SK-N-SH treated with all-trans-retinoic acid at 6 μM for 48 hours (cell line): Measurements from ENCODE around the gene CDH4.

Source experiments
- ATAC-seq: fragments of 200-7000 bp; cut with Tn5 transposase; 3 replicates; pipeline ENCODE4 v1.9.1; 2020; ENCODE audit warnings: mild to moderate bottlenecking, moderate library complexity
- BACH2 ChIP-seq: fragments of 250-450 bp; sonication (Bioruptor Pico); IDR thresholded peaks from 2 replicates; pipeline ENCODE4 v1.9.0; 2021; ENCODE audit warnings: mild to moderate bottlenecking, borderline replicate concordance
- CSDC2 ChIP-seq: fragments of 250-450 bp; sonication (Bioruptor Pico); IDR thresholded peaks from 2 replicates; pipeline ENCODE4 v1.5.0; 2020; ENCODE audit warnings: mild to moderate bottlenecking, moderate library complexity
- ESRRG ChIP-seq: fragments of 250-450 bp; sonication (Bioruptor Pico); IDR thresholded peaks from 2 replicates; pipeline ENCODE4 v1.6.1; 2021; ENCODE audit warnings: mild to moderate bottlenecking
- ISL1 ChIP-seq: fragments of 250-450 bp; sonication (Bioruptor Pico); IDR thresholded peaks from 2 replicates; pipeline ENCODE4 v2.1.2; 2022; ENCODE audit warnings: mild to moderate bottlenecking, moderate library complexity
- OSR1 ChIP-seq: fragments of 250-450 bp; sonication (Bioruptor Pico); IDR thresholded peaks from 2 replicates; pipeline ENCODE4 v1.8.0; 2022; ENCODE audit warnings: moderate library complexity, mild to moderate bottlenecking, inconsistent platforms
- PPARA ChIP-seq: fragments of 250-450 bp; sonication (Bioruptor Pico); IDR thresholded peaks from 2 replicates; pipeline ENCODE4 v1.5.0; 2020; ENCODE audit warnings: mild to moderate bottlenecking, borderline replicate concordance
- RARB ChIP-seq: fragments of 250-450 bp; sonication (Bioruptor Pico); IDR thresholded peaks from 2 replicates; pipeline ENCODE4 v1.8.0; 2021; ENCODE audit warnings: mild to moderate bottlenecking, moderate library complexity
- SNAI2 ChIP-seq: fragments of 250-450 bp; sonication (Bioruptor Pico); IDR thresholded peaks from 2 replicates; pipeline ENCODE4 v1.5.0; 2020; ENCODE audit warnings: mild to moderate bottlenecking, moderate library complexity
- TCF4 ChIP-seq: fragments of 250-450 bp; sonication (Bioruptor Pico); IDR thresholded peaks from 2 replicates; pipeline ENCODE4 v1.8.0; 2021; ENCODE audit warnings: mild to moderate bottlenecking, moderate library complexity, borderline replicate concordance
- TOX ChIP-seq: fragments of 250-450 bp; sonication (Bioruptor Pico); IDR thresholded peaks from 2 replicates; pipeline ENCODE4 v1.8.0; 2021; ENCODE audit warnings: mild to moderate bottlenecking, moderate library complexity, borderline replicate concordance
- ZC3H10 ChIP-seq: fragments of 250-450 bp; sonication (Bioruptor Pico); IDR thresholded peaks from 2 replicates; pipeline ENCODE4 v1.5.1; 2021; ENCODE audit warnings: mild to moderate bottlenecking, moderate library complexity
- ZFP30 ChIP-seq: fragments of 450-650 bp; formaldehyde crosslinking; IDR thresholded peaks from 2 replicates; pipeline ENCODE4 v1.5.0; 2022; ENCODE audit warnings: mild to moderate bottlenecking, moderate library complexity
- ZNF565 ChIP-seq: fragments of 450-650 bp; formaldehyde crosslinking; conservative IDR thresholded peaks from 2 replicates; pipeline ENCODE4 v1.5.0; 2020; ENCODE audit warnings: low read depth, mild to moderate bottlenecking, moderate library complexity
- ZNF70 ChIP-seq: fragments of 450-650 bp; formaldehyde crosslinking; IDR thresholded peaks from 2 replicates; pipeline ENCODE4 v1.5.0; 2020; ENCODE audit warnings: mild to moderate bottlenecking, moderate library complexity
- ZNF8 ChIP-seq: fragments of 450-650 bp; formaldehyde crosslinking; IDR thresholded peaks from 2 replicates; pipeline ENCODE4 v1.5.0; 2020; ENCODE audit warnings: mild to moderate bottlenecking, moderate library complexity
- TF ChIP-seq, protein P1 (sequence below): fragments of 250-450 bp; sonication (Bioruptor Pico); IDR thresholded peaks from 2 replicates; pipeline ENCODE4 v1.5.1; 2020; ENCODE audit warnings: low read depth, mild to moderate bottlenecking, moderate library complexity
- TF ChIP-seq, protein P2 (sequence below): fragments of 250-450 bp; sonication (Bioruptor Pico); IDR thresholded peaks from 2 replicates; pipeline ENCODE4 v1.8.0; 2020; ENCODE audit warnings: mild to moderate bottlenecking, moderate library complexity, borderline replicate concordance
- TF ChIP-seq, protein P3 (sequence below): fragments of 250-450 bp; sonication (Bioruptor Pico); IDR thresholded peaks from 2 replicates; pipeline ENCODE4 v1.5.1; 2021; ENCODE audit warnings: mild to moderate bottlenecking, moderate library complexity
- TF ChIP-seq, protein P4 (sequence below): fragments of 250-450 bp; sonication (Bioruptor Pico); IDR thresholded peaks from 2 replicates; pipeline ENCODE4 v1.8.0; 2021; ENCODE audit warnings: low read depth, mild to moderate bottlenecking, moderate library complexity, borderline replicate concordance
- TF ChIP-seq, protein P5 (sequence below): fragments of 250-450 bp; sonication (Bioruptor Pico); IDR thresholded peaks from 2 replicates; pipeline ENCODE4 v1.5.0; 2020; ENCODE audit warnings: mild to moderate bottlenecking, moderate library complexity

The CDH4 gene

DNA sequence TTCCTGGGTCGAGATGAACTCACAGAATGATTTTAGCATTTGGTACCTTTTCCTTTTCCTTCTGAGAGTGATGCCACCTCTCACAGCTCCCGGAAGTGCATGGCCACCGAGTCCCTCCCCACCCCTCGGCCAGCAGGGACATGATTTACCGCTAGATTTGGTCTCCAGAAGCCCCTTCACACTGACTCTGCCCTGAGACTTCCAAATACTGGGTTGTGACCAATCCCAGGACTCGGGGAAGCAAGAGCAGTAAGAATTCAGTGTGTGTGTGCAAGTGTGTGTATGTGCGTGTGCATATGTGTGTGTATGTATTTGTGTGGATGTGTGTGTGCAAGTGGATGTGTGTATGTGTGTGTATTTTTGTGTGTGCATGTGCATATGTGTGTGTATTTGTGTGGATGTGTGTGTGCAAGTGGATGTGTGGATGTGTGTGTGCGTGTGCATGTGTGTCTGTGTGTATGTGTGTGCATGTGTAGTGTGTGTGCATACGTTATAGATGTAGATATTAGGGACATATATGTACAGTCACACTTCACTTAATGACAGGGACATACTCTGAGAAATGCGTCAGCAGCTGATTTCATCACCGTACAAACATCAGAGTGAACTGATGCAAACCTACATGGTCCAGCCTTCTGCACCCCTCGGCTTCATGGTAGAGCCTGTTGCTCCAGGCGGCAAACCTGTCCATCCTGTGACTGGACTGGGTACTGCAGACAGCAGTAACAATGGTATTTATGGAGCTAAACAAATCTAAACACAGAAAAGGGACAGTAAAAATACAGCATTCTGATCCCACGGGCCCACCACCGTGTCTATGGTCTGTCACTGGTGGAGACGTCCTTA lies 439.2 kb downstream of the CDH4 start:
- no peak for ATAC-seq
- TF ChIP-seq RARB (CRISPR knock-in tag) (no peak), ISL1 (CRISPR knock-in tag) (no peak), BACH2 (CRISPR knock-in tag) (no peak), ZNF70 (CRISPR knock-in tag) (no peak), ZNF8 (CRISPR knock-in tag) (no peak), OSR1 (CRISPR knock-in tag) (no peak), CSDC2 (CRISPR knock-in tag) (no peak), PPARA (CRISPR knock-in tag) (no peak), SNAI2 (no peak), ZFP30 (no peak), ZC3H10 (CRISPR knock-in tag) (no peak), ESRRG (no peak), ZNF565 (CRISPR knock-in tag) (no peak), TOX (CRISPR knock-in tag) (no peak)
- TF ChIP-seq, protein P1, sequence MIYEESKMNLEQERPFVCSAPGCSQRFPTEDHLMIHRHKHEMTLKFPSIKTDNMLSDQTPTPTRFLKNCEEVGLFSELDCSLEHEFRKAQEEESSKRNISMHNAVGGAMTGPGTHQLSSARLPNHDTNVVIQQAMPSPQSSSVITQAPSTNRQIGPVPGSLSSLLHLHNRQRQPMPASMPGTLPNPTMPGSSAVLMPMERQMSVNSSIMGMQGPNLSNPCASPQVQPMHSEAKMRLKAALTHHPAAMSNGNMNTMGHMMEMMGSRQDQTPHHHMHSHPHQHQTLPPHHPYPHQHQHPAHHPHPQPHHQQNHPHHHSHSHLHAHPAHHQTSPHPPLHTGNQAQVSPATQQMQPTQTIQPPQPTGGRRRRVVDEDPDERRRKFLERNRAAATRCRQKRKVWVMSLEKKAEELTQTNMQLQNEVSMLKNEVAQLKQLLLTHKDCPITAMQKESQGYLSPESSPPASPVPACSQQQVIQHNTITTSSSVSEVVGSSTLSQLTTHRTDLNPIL (CRISPR knock-in tag), result no peak
- TF ChIP-seq, protein P2, sequence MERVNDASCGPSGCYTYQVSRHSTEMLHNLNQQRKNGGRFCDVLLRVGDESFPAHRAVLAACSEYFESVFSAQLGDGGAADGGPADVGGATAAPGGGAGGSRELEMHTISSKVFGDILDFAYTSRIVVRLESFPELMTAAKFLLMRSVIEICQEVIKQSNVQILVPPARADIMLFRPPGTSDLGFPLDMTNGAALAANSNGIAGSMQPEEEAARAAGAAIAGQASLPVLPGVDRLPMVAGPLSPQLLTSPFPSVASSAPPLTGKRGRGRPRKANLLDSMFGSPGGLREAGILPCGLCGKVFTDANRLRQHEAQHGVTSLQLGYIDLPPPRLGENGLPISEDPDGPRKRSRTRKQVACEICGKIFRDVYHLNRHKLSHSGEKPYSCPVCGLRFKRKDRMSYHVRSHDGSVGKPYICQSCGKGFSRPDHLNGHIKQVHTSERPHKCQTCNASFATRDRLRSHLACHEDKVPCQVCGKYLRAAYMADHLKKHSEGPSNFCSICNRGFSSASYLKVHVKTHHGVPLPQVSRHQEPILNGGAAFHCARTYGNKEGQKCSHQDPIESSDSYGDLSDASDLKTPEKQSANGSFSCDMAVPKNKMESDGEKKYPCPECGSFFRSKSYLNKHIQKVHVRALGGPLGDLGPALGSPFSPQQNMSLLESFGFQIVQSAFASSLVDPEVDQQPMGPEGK (CRISPR knock-in tag), result no peak
- TF ChIP-seq, protein P3, sequence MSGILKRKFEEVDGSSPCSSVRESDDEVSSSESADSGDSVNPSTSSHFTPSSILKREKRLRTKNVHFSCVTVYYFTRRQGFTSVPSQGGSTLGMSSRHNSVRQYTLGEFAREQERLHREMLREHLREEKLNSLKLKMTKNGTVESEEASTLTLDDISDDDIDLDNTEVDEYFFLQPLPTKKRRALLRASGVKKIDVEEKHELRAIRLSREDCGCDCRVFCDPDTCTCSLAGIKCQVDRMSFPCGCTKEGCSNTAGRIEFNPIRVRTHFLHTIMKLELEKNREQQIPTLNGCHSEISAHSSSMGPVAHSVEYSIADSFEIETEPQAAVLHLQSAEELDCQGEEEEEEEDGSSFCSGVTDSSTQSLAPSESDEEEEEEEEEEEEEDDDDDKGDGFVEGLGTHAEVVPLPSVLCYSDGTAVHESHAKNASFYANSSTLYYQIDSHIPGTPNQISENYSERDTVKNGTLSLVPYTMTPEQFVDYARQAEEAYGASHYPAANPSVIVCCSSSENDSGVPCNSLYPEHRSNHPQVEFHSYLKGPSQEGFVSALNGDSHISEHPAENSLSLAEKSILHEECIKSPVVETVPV (CRISPR knock-in tag), result no peak
- TF ChIP-seq, protein P4, sequence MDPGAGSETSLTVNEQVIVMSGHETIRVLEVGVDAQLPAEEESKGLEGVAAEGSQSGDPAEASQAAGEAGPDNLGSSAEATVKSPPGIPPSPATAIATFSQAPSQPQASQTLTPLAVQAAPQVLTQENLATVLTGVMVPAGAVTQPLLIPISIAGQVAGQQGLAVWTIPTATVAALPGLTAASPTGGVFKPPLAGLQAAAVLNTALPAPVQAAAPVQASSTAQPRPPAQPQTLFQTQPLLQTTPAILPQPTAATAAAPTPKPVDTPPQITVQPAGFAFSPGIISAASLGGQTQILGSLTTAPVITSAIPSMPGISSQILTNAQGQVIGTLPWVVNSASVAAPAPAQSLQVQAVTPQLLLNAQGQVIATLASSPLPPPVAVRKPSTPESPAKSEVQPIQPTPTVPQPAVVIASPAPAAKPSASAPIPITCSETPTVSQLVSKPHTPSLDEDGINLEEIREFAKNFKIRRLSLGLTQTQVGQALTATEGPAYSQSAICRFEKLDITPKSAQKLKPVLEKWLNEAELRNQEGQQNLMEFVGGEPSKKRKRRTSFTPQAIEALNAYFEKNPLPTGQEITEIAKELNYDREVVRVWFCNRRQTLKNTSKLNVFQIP (CRISPR knock-in tag), result no peak
- TF ChIP-seq, protein P5, sequence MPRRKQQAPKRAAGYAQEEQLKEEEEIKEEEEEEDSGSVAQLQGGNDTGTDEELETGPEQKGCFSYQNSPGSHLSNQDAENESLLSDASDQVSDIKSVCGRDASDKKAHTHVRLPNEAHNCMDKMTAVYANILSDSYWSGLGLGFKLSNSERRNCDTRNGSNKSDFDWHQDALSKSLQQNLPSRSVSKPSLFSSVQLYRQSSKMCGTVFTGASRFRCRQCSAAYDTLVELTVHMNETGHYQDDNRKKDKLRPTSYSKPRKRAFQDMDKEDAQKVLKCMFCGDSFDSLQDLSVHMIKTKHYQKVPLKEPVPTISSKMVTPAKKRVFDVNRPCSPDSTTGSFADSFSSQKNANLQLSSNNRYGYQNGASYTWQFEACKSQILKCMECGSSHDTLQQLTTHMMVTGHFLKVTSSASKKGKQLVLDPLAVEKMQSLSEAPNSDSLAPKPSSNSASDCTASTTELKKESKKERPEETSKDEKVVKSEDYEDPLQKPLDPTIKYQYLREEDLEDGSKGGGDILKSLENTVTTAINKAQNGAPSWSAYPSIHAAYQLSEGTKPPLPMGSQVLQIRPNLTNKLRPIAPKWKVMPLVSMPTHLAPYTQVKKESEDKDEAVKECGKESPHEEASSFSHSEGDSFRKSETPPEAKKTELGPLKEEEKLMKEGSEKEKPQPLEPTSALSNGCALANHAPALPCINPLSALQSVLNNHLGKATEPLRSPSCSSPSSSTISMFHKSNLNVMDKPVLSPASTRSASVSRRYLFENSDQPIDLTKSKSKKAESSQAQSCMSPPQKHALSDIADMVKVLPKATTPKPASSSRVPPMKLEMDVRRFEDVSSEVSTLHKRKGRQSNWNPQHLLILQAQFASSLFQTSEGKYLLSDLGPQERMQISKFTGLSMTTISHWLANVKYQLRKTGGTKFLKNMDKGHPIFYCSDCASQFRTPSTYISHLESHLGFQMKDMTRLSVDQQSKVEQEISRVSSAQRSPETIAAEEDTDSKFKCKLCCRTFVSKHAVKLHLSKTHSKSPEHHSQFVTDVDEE, result no peak

DNA sequence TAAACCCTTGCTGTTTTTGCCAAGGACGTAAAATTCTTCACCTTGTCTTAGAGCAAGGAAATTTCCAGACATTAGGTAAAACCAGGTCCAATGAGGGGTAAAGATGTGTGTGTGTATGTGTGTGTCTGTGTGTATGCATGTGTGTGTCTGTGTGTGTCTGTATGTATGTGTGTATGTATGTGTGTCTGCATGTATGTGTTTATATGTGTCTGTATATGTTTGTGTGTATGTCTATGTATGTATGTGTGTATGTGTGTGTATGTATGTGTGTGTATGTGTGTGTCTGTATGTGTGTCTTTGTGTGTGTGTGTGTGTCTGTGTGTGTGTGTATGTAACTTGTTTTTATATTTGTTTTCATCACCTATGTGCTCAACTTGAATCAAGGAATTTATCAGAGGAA lies 439.9 kb downstream of the CDH4 start:
- TF ChIP-seq BACH2 (CRISPR knock-in tag) (no peak), ZNF565 (CRISPR knock-in tag) (no peak), TCF4 (CRISPR knock-in tag) (no peak), OSR1 (CRISPR knock-in tag) (no peak), ZNF8 (CRISPR knock-in tag) (no peak)
- TF ChIP-seq, protein P2 (CRISPR knock-in tag), result no peak
- no peak for ATAC-seq
